Neural cell (in vitro differentiated cells): Measurements from ENCODE around the gene SLC50A1. TPM values are rescaled to one million over a fixed set of nuclear protein-coding genes. Genes with fewer than 3 reads are reported as not detected.

ENCODE experiments used
- H2AFZ ChIP-seq: fragments of 200-600, 300-800 bp; sonication (generic), shearing (Covaris generic); 2 replicates; pipeline ENCODE4 v1.6.0; 2014; ENCODE audit warnings: low read depth, mild to moderate bottlenecking, antibody characterized with exemption, low read length, moderate library complexity
- H3F3A ChIP-seq: fragments of 200-600 bp; shearing (Covaris generic); 2 replicates; pipeline ENCODE4 v1.6.1; 2016; ENCODE audit warnings: mild to moderate bottlenecking, moderate library complexity, mixed read lengths, antibody characterized with exemption, low read length; ENCODE audit not compliant: insufficient read depth, poor library complexity, severe bottlenecking
- H3K27ac ChIP-seq: fragments of 200-600, 300-800 bp; sonication (generic), shearing (Covaris generic); 2 replicates; pipeline ENCODE4 v1.5.1; 2014; ENCODE audit warnings: mild to moderate bottlenecking, low read length, moderate library complexity
- H3K27me3 ChIP-seq: fragments of 300-800, 200-600 bp; sonication (generic), shearing (Covaris generic); 2 replicates; pipeline ENCODE4 v1.6.0; 2014; ENCODE audit warnings: mild to moderate bottlenecking, low read depth, low read length, moderate library complexity; ENCODE audit not compliant: insufficient read depth
- H3K36me3 ChIP-seq: fragments of 300-800, 200-600 bp; sonication (generic), shearing (Covaris generic); 2 replicates; pipeline ENCODE4 v1.5.1; 2014; ENCODE audit warnings: mild to moderate bottlenecking, antibody characterized with exemption, low read length, moderate library complexity; ENCODE audit not compliant: insufficient read depth
- H3K4me2 ChIP-seq: fragments of 300-800, 200-600 bp; sonication (generic), shearing (Covaris generic); 2 replicates; pipeline ENCODE4 v1.6.0; 2014; ENCODE audit warnings: mild to moderate bottlenecking, low read length
- H3K4me3 ChIP-seq: fragments of 300-800, 200-600 bp; sonication (generic), shearing (Covaris generic); 2 replicates; pipeline ENCODE4 v1.5.1; 2014; ENCODE audit warnings: mild to moderate bottlenecking, low read length, moderate library complexity
- H3K79me2 ChIP-seq: fragments of 200-600 bp; shearing (Covaris generic); replicated peaks from 2 replicates; pipeline ENCODE4 v1.6.0; 2014; ENCODE audit warnings: mild to moderate bottlenecking, low read length, moderate library complexity; ENCODE audit not compliant: insufficient read depth
- H3K9ac ChIP-seq: fragments of 300-800, 200-600 bp; sonication (generic), shearing (Covaris generic); 2 replicates; pipeline ENCODE4 v1.6.1; 2016; ENCODE audit warnings: mild to moderate bottlenecking, low read length, mixed read lengths
- H3K9me2 ChIP-seq: fragments of 200-600 bp; shearing (Covaris generic); 2 replicates; pipeline ENCODE4 v1.6.1; 2016; ENCODE audit warnings: mild to moderate bottlenecking, low read length, mixed read lengths; ENCODE audit not compliant: insufficient read depth
- H3K9me3 ChIP-seq: fragments of 200-600, 300-800 bp; sonication (generic), shearing (Covaris generic); 2 replicates; pipeline ENCODE4 v1.6.1; 2016; ENCODE audit warnings: mild to moderate bottlenecking, mixed run types, low read length, moderate library complexity, mixed read lengths
- H4K20me1 ChIP-seq: fragments of 200-600 bp; shearing (Covaris generic); 2 replicates; pipeline ENCODE4 v1.6.1; 2016; ENCODE audit warnings: mild to moderate bottlenecking, mixed run types; ENCODE audit not compliant: insufficient read depth
- CTCF ChIP-seq: fragments of 450-650 bp; IDR thresholded peaks from 2 replicates; pipeline ENCODE4 v1.5.1; 2014; ENCODE audit warnings: antibody characterized with exemption, mild to moderate bottlenecking, moderate library complexity; ENCODE audit not compliant: poor library complexity, severe bottlenecking
- EP300 ChIP-seq: fragments of 450-650 bp; conservative IDR thresholded peaks from 2 replicates; pipeline ENCODE4 v1.6.1; 2014; ENCODE audit warnings: antibody characterized with exemption, mild to moderate bottlenecking, moderate library complexity; ENCODE audit not compliant: poor library complexity, severe bottlenecking
- EZH2 ChIP-seq: fragments of 200-600, 300-800 bp; shearing (Covaris generic), sonication (generic); IDR thresholded peaks from 2 replicates; pipeline ENCODE4 v1.6.1; 2014; ENCODE audit warnings: antibody characterized with exemption, low read length, borderline replicate concordance, mild to moderate bottlenecking; ENCODE audit not compliant: insufficient read depth, poor library complexity, severe bottlenecking
- MXI1 ChIP-seq: fragments of 450-650 bp; conservative IDR thresholded peaks from 2 replicates; pipeline ENCODE4 v1.6.1; 2014; ENCODE audit warnings: antibody characterized with exemption, mild to moderate bottlenecking; ENCODE audit not compliant: poor library complexity, severe bottlenecking
- POLR2AphosphoS5 ChIP-seq: IDR thresholded peaks from 2 replicates; pipeline ENCODE4 v1.6.1; 2012
- RAD21 ChIP-seq: fragments of 450-650 bp; conservative IDR thresholded peaks from 2 replicates; pipeline ENCODE4 v1.6.1; 2014; ENCODE audit warnings: antibody characterized with exemption, mild to moderate bottlenecking, moderate library complexity
- REST ChIP-seq: IDR thresholded peaks from 2 replicates; pipeline ENCODE4 v1.6.1; 2012; ENCODE audit warnings: borderline replicate concordance
- SMC3 ChIP-seq: fragments of 450-650 bp; conservative IDR thresholded peaks from 2 replicates; pipeline ENCODE4 v1.6.1; 2014; ENCODE audit warnings: antibody characterized with exemption, mild to moderate bottlenecking, moderate library complexity; ENCODE audit not compliant: poor library complexity
- TAF1 ChIP-seq: IDR thresholded peaks from 2 replicates; pipeline ENCODE4 v1.6.1; 2012; ENCODE audit warnings: low read depth
- polyA plus RNA-seq: library from polyadenylated mRNA; depleted of rRNA; stranded (reverse); fragments of >200 nt; gene quantifications from 2 replicates; pipeline ENCODE4 v1.2.3, GENCODE V29; 2014

SLC50A1 gene
- polyA plus RNA-seq, 1 donor from 2014 or later, result 12.6 TPM

GRCh38 chr1:155179112-155180031, 43.7 kb downstream of the SLC50A1 start:
- Histone ChIP-seq H2AFZ (no peak overlapping the region), H3K9me3 (no peaks in the 10 kb centered on the region), H4K20me1 (no peaks in the 10 kb centered on the region), H3K36me3 (peaks cover 13% of the 10 kb centered on the region), H3K4me3 (no peak overlapping the region), H3K79me2 (peaks cover 22% of the 10 kb centered on the region), H3K27me3 (no peaks in the 10 kb centered on the region), H3F3A (no peaks in the 10 kb centered on the region), H3K9ac (no peak overlapping the region), H3K4me2 (no peak overlapping the region), H3K9me2 (no peaks in the 10 kb centered on the region), H3K27ac (no peak overlapping the region)
- TF ChIP-seq POLR2AphosphoS5, result no peak
- TF ChIP-seq REST, result no peak
- TF ChIP-seq EZH2, result no peak
- TF ChIP-seq EP300, result no peak
- no peak for TF ChIP-seq SMC3
- no peak for TF ChIP-seq TAF1
- no peak for TF ChIP-seq MXI1
- no peak for TF ChIP-seq CTCF
- no peak for TF ChIP-seq RAD21

GRCh38 chr1:155181371-155182051, 45.9 kb downstream of the SLC50A1 start:
- Histone ChIP-seq H3K27ac (no peak overlapping the region), H3K79me2 (peaks cover 5% of the 10 kb centered on the region), H3K9me2 (no peaks in the 10 kb centered on the region), H3K4me3 (no peak overlapping the region), H3K4me2 (no peak overlapping the region), H3K9ac (no peak overlapping the region), H3K27me3 (no peaks in the 10 kb centered on the region), H3F3A (no peaks in the 10 kb centered on the region), H3K36me3 (peaks cover 13% of the 10 kb centered on the region), H3K9me3 (no peaks in the 10 kb centered on the region), H4K20me1 (no peaks in the 10 kb centered on the region), H2AFZ (no peak overlapping the region)
- TF ChIP-seq POLR2AphosphoS5, result no peak
- TF ChIP-seq EP300, result no peak
- TF ChIP-seq REST, result no peak
- no peak for TF ChIP-seq RAD21
- no peak for TF ChIP-seq SMC3
- no peak for TF ChIP-seq CTCF
- no peak for TF ChIP-seq TAF1
- no peak for TF ChIP-seq EZH2
- no peak for TF ChIP-seq MXI1
